ENCODE data around the gene SLC22A4. TPM values are rescaled to one million over a fixed set of nuclear protein-coding genes. Genes with fewer than 3 reads are reported as not detected.

Gene SLC22A4
- total RNA-seq, 1 experiment from 2014 or later = 0.72 TPM

DNA sequence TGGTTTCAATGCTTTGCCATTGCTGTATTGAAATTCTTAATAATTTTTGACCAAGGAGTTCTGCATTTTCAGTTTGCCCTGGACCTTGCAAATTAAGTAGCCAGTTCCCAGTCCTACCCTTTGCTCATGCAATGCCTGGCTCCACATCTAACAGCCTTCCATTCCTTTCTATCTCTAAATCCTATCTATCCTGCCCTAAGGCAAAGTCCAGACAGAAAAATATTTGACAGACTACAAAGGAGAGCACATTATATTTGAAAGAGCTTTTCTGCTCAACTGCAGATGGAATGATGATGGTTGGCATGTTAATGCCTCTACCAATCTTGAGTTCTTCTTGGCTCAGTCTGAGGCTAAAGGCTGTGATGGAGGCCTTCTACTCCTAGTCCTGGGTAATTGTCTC is 15.5 kb downstream of the SLC22A4 start:
- Histone ChIP-seq H3K27me3 (ENCODE audit: insufficient read depth, low read length) (no peaks in the 10 kb centered on the region), H3K23me2 (ENCODE audit: insufficient read length, low read depth, low read length, poor library complexity, severe bottlenecking) (no peaks in the 10 kb centered on the region), H3K56ac (ENCODE audit: insufficient read length, low read depth, low read length) (no peak overlapping the region), H3K14ac (ENCODE audit: insufficient read depth, low read length) (no peak overlapping the region), H3K9ac (ENCODE audit: extremely low read depth, insufficient read length, low read length) (no peak overlapping the region), H3K23ac (ENCODE audit: insufficient read length, low read depth, low read length) (no peak overlapping the region), H4K8ac (replicated peaks; ENCODE audit: insufficient read length, low read depth, low read length) (no peak overlapping the region), H4K20me1 (ENCODE audit: control insufficient read depth, insufficient read depth, insufficient read length) (no peaks in the 10 kb centered on the region), H3K79me2 (ENCODE audit: insufficient read depth, low read length) (no peaks in the 10 kb centered on the region), H2BK20ac (ENCODE audit: low read depth, low read length, poor library complexity, severe bottlenecking) (no peak overlapping the region), H3K27ac (ENCODE audit: insufficient read length, low read depth, low read length) (no peak overlapping the region), H3T11ph (ENCODE audit: low read length) (no peak overlapping the region), H3K4me2 (ENCODE audit: insufficient read depth, insufficient read length, low read length) (no peak overlapping the region), H2BK12ac (ENCODE audit: insufficient read length, low read depth, low read length) (no peak overlapping the region), H2BK120ac (ENCODE audit: low read depth, low read length, poor library complexity, severe bottlenecking) (no peak overlapping the region), H4K91ac (ENCODE audit: insufficient read length, low read depth, low read length) (no peak overlapping the region), H3K18ac (ENCODE audit: insufficient read length, low read depth, low read length) (no peak overlapping the region), H2BK5ac (ENCODE audit: insufficient read length, low read length) (no peak overlapping the region), H3K9me3 (ENCODE audit: control insufficient read depth, low read depth, low read length) (no peaks in the 10 kb centered on the region), H3K79me1 (ENCODE audit: insufficient read depth, low read depth, low read length, poor library complexity, severe bottlenecking) (no peaks in the 10 kb centered on the region), H3K4me1 (ENCODE audit: insufficient read depth, low read length) (no peaks in the 10 kb centered on the region), H2AFZ (ENCODE audit: low read length) (no peak overlapping the region), H4K5ac (ENCODE audit: insufficient read length, low read depth, low read length) (no peak overlapping the region), H2AK5ac (ENCODE audit: insufficient read length, low read length) (no peak overlapping the region), H2BK15ac (ENCODE audit: low read depth, low read length) (no peak overlapping the region), H3K4ac (ENCODE audit: low read depth, low read length) (no peak overlapping the region)
- TF ChIP-seq, protein P1, sequence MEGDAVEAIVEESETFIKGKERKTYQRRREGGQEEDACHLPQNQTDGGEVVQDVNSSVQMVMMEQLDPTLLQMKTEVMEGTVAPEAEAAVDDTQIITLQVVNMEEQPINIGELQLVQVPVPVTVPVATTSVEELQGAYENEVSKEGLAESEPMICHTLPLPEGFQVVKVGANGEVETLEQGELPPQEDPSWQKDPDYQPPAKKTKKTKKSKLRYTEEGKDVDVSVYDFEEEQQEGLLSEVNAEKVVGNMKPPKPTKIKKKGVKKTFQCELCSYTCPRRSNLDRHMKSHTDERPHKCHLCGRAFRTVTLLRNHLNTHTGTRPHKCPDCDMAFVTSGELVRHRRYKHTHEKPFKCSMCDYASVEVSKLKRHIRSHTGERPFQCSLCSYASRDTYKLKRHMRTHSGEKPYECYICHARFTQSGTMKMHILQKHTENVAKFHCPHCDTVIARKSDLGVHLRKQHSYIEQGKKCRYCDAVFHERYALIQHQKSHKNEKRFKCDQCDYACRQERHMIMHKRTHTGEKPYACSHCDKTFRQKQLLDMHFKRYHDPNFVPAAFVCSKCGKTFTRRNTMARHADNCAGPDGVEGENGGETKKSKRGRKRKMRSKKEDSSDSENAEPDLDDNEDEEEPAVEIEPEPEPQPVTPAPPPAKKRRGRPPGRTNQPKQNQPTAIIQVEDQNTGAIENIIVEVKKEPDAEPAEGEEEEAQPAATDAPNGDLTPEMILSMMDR (conservative IDR thresholded peaks at IDR 0.05) = no peak
- Mint-ChIP-seq H3K9me3 (peaks cover 0 to 3% of the 10 kb centered on the region in 2 experiments), H3K4me1 (no peaks in the 10 kb centered on the region), H3K36me3 (ENCODE audit: insufficient read depth in 1 of 3, low read depth in 3 of 3) (peaks cover 0 to 5% (median 0%) of the 10 kb centered on the region in 3 experiments; a peak in 2 of 7 replicates), H3K27ac (peak overlapping the region in 1 of 3 experiments; percentile 55; a peak in 1 of 7 replicates), H3K27me3 (ENCODE audit: low read depth) (no peaks in the 10 kb centered on the region), H3K4me3 (no peak overlapping the region)
- DNase-seq = no peak

All from H9 (cell line).